ENCODE results near the gene FOXP2.

- TF ChIP-seq POLR2A (IDR thresholded peaks at IDR 0.05) (no peak), CTCF (IDR thresholded peaks at IDR 0.05) (no peak), EP300 (IDR thresholded peaks at IDR 0.05) (no peak)
These were observed 307.9 kb downstream of the FOXP2 start for GRCh38 chr7:114722562-114722961.

All from gastroesophageal sphincter (tissue), 3 donors.